Measurements from ENCODE around the gene RPP25L.

The RPP25L gene

GRCh38 chr9:34563262-34563661, 48.6 kb downstream of the RPP25L start:
- Histone ChIP-seq H2AFZ (ENCODE audit: low read length) (no peak overlapping the region), H4K20me1 (ENCODE audit: insufficient read depth, low read length) (no peaks in the 10 kb centered on the region), H3K4me2 (ENCODE audit: low read depth, low read length) (no peak overlapping the region), H3K4me3 (ENCODE audit: low read length) (no peak overlapping the region), H3K27ac (ENCODE audit: low read length) (no peak overlapping the region), H3K9me3 (replicated peaks; ENCODE audit: insufficient read depth, low read length) (no peaks in the 10 kb centered on the region), H3K9me2 (replicated peaks; ENCODE audit: insufficient read depth, low read length) (no peaks in the 10 kb centered on the region), H3K27me3 (replicated peaks; ENCODE audit: insufficient read depth, low read length) (peaks cover 79% of the 10 kb centered on the region), H3K9ac (ENCODE audit: low read length) (no peak overlapping the region), H3F3A (ENCODE audit: insufficient read depth, low read length) (no peaks in the 10 kb centered on the region), H3K4me1 (ENCODE audit: low read length) (no peaks in the 10 kb centered on the region), H3K79me2 (ENCODE audit: low read length) (no peaks in the 10 kb centered on the region), H3K36me3 (replicated peaks; ENCODE audit: insufficient read depth, low read length) (no peaks in the 10 kb centered on the region)
- TF ChIP-seq EZH2phosphoT487 (IDR thresholded peaks at IDR 0.05; ENCODE audit: low read length): no peak
- no peak for TF ChIP-seq EZH2 (optimal IDR thresholded peaks at IDR 0.05; ENCODE audit: low read depth, low read length)
- no peak for TF ChIP-seq CTCF (IDR thresholded peaks at IDR 0.05; ENCODE audit: low read length)
- DNase-seq: no peak

GRCh38 chr9:34562135-34562745, 49.7 kb downstream of the RPP25L start:
- Histone ChIP-seq H3K9me3 (replicated peaks; ENCODE audit: insufficient read depth, low read length) (no peaks in the 10 kb centered on the region), H4K20me1 (ENCODE audit: insufficient read depth, low read length) (no peaks in the 10 kb centered on the region), H3K27ac (ENCODE audit: low read length) (no peak overlapping the region), H3K36me3 (replicated peaks; ENCODE audit: insufficient read depth, low read length) (no peaks in the 10 kb centered on the region), H3K4me1 (ENCODE audit: low read length) (no peaks in the 10 kb centered on the region), H3K4me2 (ENCODE audit: low read depth, low read length) (no peak overlapping the region), H3K9me2 (replicated peaks; ENCODE audit: insufficient read depth, low read length) (no peaks in the 10 kb centered on the region), H3K27me3 (replicated peaks; ENCODE audit: insufficient read depth, low read length) (peaks cover 77% of the 10 kb centered on the region), H2AFZ (ENCODE audit: low read length) (no peak overlapping the region), H3K4me3 (ENCODE audit: low read length) (no peak overlapping the region), H3K9ac (ENCODE audit: low read length) (no peak overlapping the region), H3K79me2 (ENCODE audit: low read length) (no peaks in the 10 kb centered on the region), H3F3A (ENCODE audit: insufficient read depth, low read length) (no peaks in the 10 kb centered on the region)
- no peak for DNase-seq
- no peak for TF ChIP-seq EZH2 (optimal IDR thresholded peaks at IDR 0.05; ENCODE audit: low read depth, low read length)
- peak; percentile 76 for TF ChIP-seq CTCF (IDR thresholded peaks at IDR 0.05; ENCODE audit: low read length)
- no peak for TF ChIP-seq EZH2phosphoT487 (IDR thresholded peaks at IDR 0.05; ENCODE audit: low read length)

GRCh38 chr9:34560599-34561214, 51.2 kb downstream of the RPP25L start:
- TF ChIP-seq CTCF (IDR thresholded peaks at IDR 0.05; ENCODE audit: low read length) (no peak), EZH2phosphoT487 (IDR thresholded peaks at IDR 0.05; ENCODE audit: low read length) (no peak), EZH2 (optimal IDR thresholded peaks at IDR 0.05; ENCODE audit: low read depth, low read length) (no peak)
- H3K27me3 ChIP-seq (replicated peaks; ENCODE audit: insufficient read depth, low read length): peaks cover 76% of the 10 kb centered on the region

More at GRCh38 chr9:34560599-34561214, 51.2 kb downstream of the RPP25L start:
- no peaks in the 10 kb centered on the region for H3K9me2 ChIP-seq (replicated peaks; ENCODE audit: insufficient read depth, low read length)
- no peaks in the 10 kb centered on the region for H4K20me1 ChIP-seq (ENCODE audit: insufficient read depth, low read length)
- no peak overlapping the region for H3K4me3 ChIP-seq (ENCODE audit: low read length)
- no peak overlapping the region for H3K27ac ChIP-seq (ENCODE audit: low read length)
- no peak overlapping the region for H3K9ac ChIP-seq (ENCODE audit: low read length)
- H3K36me3 ChIP-seq (replicated peaks; ENCODE audit: insufficient read depth, low read length): no peaks in the 10 kb centered on the region
- no peaks in the 10 kb centered on the region for H3K4me1 ChIP-seq (ENCODE audit: low read length)
- H3K79me2 ChIP-seq (ENCODE audit: low read length): no peaks in the 10 kb centered on the region
- H2AFZ ChIP-seq (ENCODE audit: low read length): no peak overlapping the region
- no peaks in the 10 kb centered on the region for H3F3A ChIP-seq (ENCODE audit: insufficient read depth, low read length)
- H3K9me3 ChIP-seq (replicated peaks; ENCODE audit: insufficient read depth, low read length): no peaks in the 10 kb centered on the region
- no peak overlapping the region for H3K4me2 ChIP-seq (ENCODE audit: low read depth, low read length)
- no peak for DNase-seq

All from MM.1S (cell line).